C4-2B (cell line): Measurements from ENCODE around the gene MBTPS1.

Source experiments
- H3K27ac ChIP-seq: fragments of 450-650 bp; 2 replicates; pipeline ENCODE4 v1.5.1; 2017
- ZFX ChIP-seq: fragments of 450-650 bp; IDR thresholded peaks from 2 replicates; pipeline ENCODE4 v1.6.1; 2017
- TF ChIP-seq, protein P1 (sequence below): fragments of 450-650 bp; conservative IDR thresholded peaks from 2 replicates; pipeline ENCODE4 v1.5.1; 2017; ENCODE audit warnings: mild to moderate bottlenecking

The MBTPS1 gene

DNA sequence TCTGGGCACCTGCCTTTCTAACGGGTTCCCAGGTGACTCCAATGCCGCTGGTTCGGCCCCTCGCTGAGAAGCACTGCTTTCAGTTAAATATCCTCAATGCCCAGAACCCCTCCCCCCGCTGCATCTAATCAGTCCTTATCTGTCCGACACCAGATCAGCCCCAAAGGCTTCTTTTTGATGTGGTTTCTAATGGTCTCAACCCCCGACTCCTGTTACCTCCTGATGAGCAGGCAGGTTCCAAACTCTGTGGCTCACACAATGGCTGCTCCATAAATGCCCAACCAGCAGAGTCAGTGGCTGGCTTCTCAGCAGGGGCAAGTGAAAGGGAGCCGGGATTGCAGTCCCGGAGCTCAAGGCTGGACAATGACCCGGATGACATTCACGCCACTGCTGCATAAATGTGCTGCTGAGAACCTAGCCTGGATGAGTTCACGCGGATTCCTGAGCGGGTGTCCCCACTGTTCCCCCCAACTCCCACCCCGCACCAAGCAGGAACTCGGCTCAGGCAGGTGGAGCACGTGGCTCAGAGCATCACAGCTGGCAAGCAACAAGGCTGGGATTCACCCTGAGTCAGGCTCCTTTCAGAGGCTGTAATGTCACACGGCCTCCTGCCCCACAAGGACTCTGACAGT lies 73.1 kb downstream of the MBTPS1 start:
- no peak for TF ChIP-seq ZFX
- no peak overlapping the region for H3K27ac ChIP-seq

DNA sequence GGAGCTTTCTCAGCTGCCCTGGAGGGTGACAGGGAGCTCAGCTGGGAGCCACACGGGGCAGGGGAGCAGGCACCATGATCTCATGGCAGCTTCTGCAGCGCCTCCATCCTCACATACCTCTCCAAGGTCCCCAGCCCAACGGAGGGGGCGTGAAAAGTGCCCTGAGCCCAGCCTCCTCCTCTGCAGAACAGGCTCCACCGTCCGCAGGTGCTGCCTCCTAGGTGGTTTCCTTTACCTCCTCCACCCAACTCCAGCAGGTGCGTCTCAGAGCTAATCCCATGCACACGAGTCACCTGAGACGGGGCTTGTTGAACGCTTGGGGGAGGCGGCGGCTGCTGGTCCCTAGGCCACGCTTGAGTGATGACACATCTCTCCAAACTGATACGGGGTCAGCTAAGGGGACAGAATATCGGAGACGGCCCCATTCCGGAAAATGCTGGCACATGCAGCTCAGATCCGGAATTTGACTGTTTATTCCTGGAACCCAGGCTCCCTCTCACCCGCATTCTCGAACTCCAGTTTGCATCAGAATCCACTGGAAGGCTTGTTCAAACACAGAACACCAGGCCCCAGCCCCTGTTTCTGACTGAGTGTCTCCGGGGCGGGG lies 73.8 kb downstream of the MBTPS1 start:
- H3K27ac ChIP-seq, result no peak overlapping the region
- TF ChIP-seq, protein P1, sequence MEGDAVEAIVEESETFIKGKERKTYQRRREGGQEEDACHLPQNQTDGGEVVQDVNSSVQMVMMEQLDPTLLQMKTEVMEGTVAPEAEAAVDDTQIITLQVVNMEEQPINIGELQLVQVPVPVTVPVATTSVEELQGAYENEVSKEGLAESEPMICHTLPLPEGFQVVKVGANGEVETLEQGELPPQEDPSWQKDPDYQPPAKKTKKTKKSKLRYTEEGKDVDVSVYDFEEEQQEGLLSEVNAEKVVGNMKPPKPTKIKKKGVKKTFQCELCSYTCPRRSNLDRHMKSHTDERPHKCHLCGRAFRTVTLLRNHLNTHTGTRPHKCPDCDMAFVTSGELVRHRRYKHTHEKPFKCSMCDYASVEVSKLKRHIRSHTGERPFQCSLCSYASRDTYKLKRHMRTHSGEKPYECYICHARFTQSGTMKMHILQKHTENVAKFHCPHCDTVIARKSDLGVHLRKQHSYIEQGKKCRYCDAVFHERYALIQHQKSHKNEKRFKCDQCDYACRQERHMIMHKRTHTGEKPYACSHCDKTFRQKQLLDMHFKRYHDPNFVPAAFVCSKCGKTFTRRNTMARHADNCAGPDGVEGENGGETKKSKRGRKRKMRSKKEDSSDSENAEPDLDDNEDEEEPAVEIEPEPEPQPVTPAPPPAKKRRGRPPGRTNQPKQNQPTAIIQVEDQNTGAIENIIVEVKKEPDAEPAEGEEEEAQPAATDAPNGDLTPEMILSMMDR, result no peak
- TF ChIP-seq ZFX, result no peak

DNA sequence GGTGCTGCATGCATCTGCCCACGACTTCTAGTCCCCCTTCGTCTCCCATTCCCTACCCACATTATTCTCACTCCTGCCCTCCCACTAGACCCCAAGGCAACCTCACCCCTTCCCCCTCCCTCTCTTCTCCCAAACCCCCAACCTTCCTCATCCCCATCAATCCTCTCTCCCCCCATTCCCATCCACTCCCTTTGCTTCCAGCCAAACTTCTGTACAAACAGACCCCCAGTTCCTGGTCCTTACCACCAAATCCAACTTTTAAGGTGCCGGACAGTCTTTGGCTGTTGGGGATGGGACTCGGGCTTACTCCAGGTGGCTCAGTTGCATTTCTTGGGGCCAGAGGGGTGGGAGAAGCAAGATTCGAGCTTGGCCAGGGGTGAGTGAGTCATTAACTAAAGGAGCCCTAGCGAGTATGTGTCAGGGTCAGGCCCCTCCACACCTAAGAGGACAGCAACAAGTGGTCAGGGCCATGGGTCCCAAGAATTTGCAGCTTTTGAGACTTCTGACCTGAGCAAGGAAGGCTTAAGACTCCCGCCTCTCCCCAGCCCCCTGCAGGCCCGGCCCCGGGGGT lies 74.3 kb downstream of the MBTPS1 start, which contains the start of gene SLC38A8:
SLC38A8 (minus strand) TSS at position 488 of the 571 bp plus-strand sequence. CDS start 638 bp downstream, outside the sequence.
- H3K27ac ChIP-seq, result no peak within 1 kb of the TSS
- TF ChIP-seq ZFX, result no peak
- TF ChIP-seq, protein P1, result no peak

DNA sequence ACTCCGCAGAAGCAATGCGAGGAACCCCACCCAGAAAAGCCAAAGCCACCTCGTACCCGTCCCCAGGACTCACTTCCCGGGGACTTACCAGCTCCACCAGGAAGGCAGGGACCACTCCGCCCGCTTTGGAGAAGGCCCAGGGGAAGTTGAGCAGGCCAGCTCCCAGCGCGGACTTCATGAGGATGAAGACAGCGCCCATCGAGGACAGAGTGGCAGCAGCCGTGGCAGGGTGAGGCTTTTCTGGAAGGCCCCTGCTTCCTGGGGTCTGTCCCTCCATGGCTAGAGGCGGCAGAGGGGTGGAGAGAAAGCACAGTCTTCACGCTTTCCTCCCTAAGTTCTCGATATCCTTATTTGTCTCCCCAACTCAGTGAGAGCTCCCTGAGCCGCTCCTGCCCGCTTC lies 74.9 kb downstream of the MBTPS1 start:
- no peak overlapping the region for H3K27ac ChIP-seq
- TF ChIP-seq, protein P1, result no peak
- TF ChIP-seq ZFX, result no peak

DNA sequence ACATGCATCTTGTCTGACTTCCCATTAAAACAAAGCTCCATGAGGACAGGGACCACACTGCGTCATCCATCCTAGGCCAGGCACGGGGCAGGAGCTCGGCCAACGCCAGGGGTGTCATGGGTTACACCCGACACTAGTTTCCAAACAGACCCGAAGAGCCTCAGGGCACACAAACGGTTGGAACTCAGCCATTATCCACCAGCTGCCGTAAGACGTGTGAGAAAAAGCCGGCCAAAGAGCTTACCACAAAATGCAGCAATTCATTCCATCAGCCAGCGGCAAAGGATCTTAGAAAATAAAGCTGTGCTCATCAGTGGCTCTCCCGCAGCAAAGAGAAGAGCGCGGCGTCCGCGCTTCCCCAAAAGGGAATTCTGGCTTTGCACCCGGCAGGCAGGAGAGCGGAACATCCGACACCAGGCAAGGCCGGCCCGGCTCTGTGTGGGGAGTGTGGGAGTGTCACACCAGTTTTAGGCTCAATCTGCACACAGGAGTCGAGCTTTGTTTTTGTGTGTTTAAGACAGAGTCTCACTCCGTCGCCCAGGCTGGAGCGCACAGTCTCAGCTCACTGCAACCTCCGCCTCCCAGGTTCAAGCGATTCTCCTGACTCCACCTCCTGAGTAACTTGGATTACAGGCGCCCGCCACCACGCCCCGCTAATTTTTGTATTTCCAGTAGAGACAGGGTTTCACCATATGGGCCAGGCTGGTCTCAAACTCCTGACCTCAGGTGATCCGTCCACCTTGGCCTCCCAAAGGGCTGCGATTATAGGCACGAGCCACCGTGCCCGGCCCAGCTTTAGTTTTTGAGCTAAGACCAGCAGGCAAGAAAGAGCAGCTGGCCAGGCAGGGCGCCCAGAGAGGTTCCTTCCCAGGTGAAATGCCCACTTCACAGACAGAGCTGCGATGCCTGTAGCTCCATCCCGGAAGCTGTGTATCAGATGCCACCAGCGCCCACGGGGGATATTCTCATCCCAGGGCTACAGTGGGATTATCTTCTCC lies 75.6 kb downstream of the MBTPS1 start:
- no peak for TF ChIP-seq ZFX
- TF ChIP-seq, protein P1, result no peak
- H3K27ac ChIP-seq, result no peak overlapping the region

DNA sequence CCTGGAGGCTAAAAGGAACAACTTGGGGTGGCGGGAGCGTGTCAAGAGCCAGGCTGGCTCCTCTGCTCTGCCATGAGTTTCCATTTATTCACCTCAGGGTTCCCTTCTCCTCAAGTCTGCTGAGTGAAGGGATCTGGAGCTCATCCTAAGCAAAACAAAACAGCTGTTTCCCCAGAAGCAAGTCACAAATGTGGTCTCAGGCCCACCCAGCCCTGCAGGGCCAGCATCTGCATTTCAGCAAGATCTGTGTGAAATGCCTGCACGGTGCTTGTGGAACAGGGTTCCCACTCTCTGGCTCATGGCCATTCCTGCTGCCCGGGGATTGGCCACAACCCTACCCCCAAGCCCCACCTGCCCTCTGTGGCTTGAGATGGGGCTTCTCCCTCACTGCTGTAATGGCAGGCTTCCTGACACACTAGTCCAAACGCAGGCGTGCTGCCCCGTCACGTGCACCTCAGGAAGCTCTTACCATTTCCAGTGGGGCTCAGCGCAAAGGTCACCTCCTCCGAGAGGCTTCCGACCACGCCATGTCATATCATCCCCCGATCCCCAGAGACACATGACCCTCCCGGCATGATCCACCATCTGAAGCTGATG lies 76.4 kb downstream of the MBTPS1 start:
- TF ChIP-seq, protein P1, result no peak
- no peak for TF ChIP-seq ZFX

DNA sequence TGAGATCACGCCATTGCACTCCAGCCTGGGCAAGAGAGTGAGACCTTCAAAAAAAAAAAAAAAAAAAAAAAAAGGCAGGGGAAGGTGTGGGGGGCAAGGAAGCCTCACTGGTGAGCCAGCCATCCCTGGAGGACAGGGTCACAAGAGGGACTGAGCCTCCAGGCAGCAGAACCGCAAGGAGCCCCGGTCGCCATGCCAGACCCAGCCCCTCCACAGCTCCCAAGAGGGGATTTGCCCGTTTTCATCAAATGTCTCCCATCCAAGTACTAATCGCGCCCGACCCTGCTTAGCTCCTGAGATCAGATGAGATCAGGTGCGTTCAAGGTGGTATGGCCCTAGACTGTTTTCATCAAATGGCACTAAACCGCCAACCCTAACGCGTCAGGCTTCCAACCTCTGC lies 77.0 kb downstream of the MBTPS1 start:
- TF ChIP-seq, protein P1, result no peak
- no peak for TF ChIP-seq ZFX
- no peak overlapping the region for H3K27ac ChIP-seq

More for the DNA sequence above, 76.4 kb downstream of the MBTPS1 start:
- no peak overlapping the region for H3K27ac ChIP-seq
